A549 treated with DMSO at 1 μM for 4 hours (cell line): ENCODE results near the gene TGIF2LY. TPM values are rescaled to one million over a fixed set of nuclear protein-coding genes. Genes with fewer than 3 reads are reported as not detected.

Experiments used
- total RNA-seq: library from RNA; stranded (reverse); fragments of 200-300 nt; extraction: Qiagen RNA extraction; gene quantifications from 5 replicates; pipeline ENCODE4 v1.2.3, GENCODE V29; 2022; ENCODE audit warnings: low read depth

Gene TGIF2LY
- not detected in 5 replicates for total RNA-seq

DNA sequence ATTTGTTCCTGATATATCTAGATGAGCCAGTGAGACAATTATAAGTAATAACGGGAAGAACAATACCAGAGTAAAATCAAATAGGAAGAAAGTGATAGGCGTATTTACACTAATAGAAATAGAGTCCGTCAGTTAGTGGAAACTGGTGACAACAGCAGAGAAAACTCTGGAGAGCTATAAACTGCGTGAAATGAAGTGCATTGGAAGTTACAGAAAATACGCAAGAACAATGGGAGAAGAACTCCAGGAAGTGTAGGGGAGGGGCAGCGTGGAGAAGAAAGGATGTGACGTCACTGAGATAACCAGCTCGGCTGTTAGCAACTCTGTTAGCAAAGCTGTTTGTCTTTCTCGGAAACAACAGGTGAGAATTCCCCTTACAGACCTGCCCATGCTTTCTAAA, at the start of gene TGIF2LY:
Gene TGIF2LY (plus strand): TSS at position 301 of the 400 bp plus-strand sequence. CDS start 178 bp downstream, outside the sequence.

